Measurements from ENCODE around the gene ARHGAP32.

DNA sequence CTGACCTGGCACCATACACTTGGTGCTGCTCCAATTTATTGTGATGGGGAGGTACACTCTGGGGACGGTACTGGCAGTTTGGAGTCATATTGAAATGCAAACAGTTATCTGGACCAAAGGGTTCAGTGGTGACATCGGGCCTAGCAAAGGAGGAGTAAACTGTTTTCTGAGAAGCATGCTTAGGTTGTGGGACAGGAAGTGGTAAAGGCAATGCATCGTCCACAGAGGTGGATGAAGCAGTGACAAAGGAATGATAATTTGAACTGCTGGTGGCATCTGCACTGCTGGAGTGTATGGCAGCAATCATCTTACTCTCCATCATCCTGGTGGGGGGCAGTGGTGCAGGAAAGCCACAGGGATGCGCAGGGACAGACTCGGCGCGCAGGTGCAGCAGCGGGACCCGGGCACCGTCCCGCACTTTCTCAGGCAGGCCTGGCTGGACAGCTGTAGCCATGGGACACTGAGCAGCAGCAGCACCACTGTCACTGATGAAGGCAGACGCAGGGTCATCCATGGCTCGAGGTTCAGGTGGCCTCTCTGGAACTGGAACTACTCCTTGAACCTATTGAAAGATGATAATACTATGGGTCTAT, 221.4 kb downstream of the ARHGAP32 start:
- TF ChIP-seq, protein P1, sequence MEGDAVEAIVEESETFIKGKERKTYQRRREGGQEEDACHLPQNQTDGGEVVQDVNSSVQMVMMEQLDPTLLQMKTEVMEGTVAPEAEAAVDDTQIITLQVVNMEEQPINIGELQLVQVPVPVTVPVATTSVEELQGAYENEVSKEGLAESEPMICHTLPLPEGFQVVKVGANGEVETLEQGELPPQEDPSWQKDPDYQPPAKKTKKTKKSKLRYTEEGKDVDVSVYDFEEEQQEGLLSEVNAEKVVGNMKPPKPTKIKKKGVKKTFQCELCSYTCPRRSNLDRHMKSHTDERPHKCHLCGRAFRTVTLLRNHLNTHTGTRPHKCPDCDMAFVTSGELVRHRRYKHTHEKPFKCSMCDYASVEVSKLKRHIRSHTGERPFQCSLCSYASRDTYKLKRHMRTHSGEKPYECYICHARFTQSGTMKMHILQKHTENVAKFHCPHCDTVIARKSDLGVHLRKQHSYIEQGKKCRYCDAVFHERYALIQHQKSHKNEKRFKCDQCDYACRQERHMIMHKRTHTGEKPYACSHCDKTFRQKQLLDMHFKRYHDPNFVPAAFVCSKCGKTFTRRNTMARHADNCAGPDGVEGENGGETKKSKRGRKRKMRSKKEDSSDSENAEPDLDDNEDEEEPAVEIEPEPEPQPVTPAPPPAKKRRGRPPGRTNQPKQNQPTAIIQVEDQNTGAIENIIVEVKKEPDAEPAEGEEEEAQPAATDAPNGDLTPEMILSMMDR (IDR thresholded peaks at IDR 0.05), result no peak
- no peak for TF ChIP-seq POLR2A (IDR thresholded peaks at IDR 0.05)
